Adrenal gland (tissue), 5 donors: ENCODE data around the gene FAM228A.

ENCODE experiments used
- CTCF ChIP-seq, 6 experiments: fragments of 450-650 bp in 4 of 6; fragments of 200-600 bp in 2 of 6; sonication (generic) in 1 of 6; IDR thresholded peaks; 1 replicate in 5 of 6; 2 replicates in 1 of 6; pipeline versions ENCODE4 v1.5.1 to v1.8.0; 2016 to 2021; ENCODE audit warnings: antibody characterized with exemption in 6 of 6, mild to moderate bottlenecking in 2 of 6, moderate library complexity in 1 of 6
- POLR2A ChIP-seq, 2 donors: fragments of 450-650 bp; IDR thresholded peaks; one replicate each; pipeline ENCODE4 v1.6.1; 2017; ENCODE audit warnings: antibody characterized with exemption in 2 of 2, mild to moderate bottlenecking in 2 of 2, moderate library complexity in 1 of 2
- donor health status: DM: no; HTN: no; CAD: no.

GRCh38 chr2:24233321-24233720, 58.5 kb downstream of the FAM228A start:
- TF ChIP-seq POLR2A (IDR thresholded peaks at IDR 0.05) (no peak), CTCF (IDR thresholded peaks at IDR 0.05) (no peak)
